Activated CD4-positive, alpha-beta T cell treated with anti-CD3 and anti-CD28 coated beads for 48 hours (primary cell): ENCODE data around the gene CSTA.

Experiments used
- DNase-seq: peaks from one replicate; pipeline ENCODE4 v3.0.0-alpha.2; 2020

CSTA gene

GRCh38 chr3:122324871-122325323 is at the start of gene CSTA:
CSTA (plus strand) TSS chr3:122325248; CDS start chr3:122325293, 45 bp downstream.
- DNase-seq, result no peak

- no peak for DNase-seq
These were observed 43.2 kb upstream of the CSTA start for GRCh38 chr3:122281891-122282290.

GRCh38 chr3:122283796-122284445 is 41.1 kb upstream of the CSTA start:
- no peak for DNase-seq

- no peak for DNase-seq
These were observed 40.6 kb upstream of the CSTA start for GRCh38 chr3:122284486-122284885.

GRCh38 chr3:122294359-122294758 is 30.7 kb upstream of the CSTA start:
- DNase-seq, result no peak

- DNase-seq, result no peak
These were observed 29.6 kb upstream of the CSTA start for GRCh38 chr3:122295266-122296062.

- DNase-seq, result peak; percentile 39
These were observed 26.8 kb upstream of the CSTA start for GRCh38 chr3:122298239-122298638.

- DNase-seq, result no peak
These were observed 25.8 kb upstream of the CSTA start for GRCh38 chr3:122299215-122299614.

GRCh38 chr3:122299872-122300460 is 25.1 kb upstream of the CSTA start:
- peak; percentile 55 for DNase-seq

- DNase-seq, result no peak
These were observed 24.0 kb upstream of the CSTA start for GRCh38 chr3:122301063-122301462.

- no peak for DNase-seq
These were observed 19.0 kb upstream of the CSTA start for GRCh38 chr3:122305818-122306621.

GRCh38 chr3:122306622-122306953 is 18.5 kb upstream of the CSTA start:
- no peak for DNase-seq

- no peak for DNase-seq
These were observed 17.9 kb upstream of the CSTA start for GRCh38 chr3:122307094-122307687.

- no peak for DNase-seq
These were observed 17.1 kb upstream of the CSTA start for GRCh38 chr3:122307976-122308375.

GRCh38 chr3:122310361-122310760 is 14.7 kb upstream of the CSTA start:
- no peak for DNase-seq

- no peak for DNase-seq
These were observed 12.2 kb upstream of the CSTA start for GRCh38 chr3:122312826-122313225.

- no peak for DNase-seq
These were observed 11.8 kb upstream of the CSTA start for GRCh38 chr3:122313281-122313680.

- no peak for DNase-seq
These were observed 10.7 kb upstream of the CSTA start for GRCh38 chr3:122314228-122314876.

GRCh38 chr3:122315619-122316018 is 9.4 kb upstream of the CSTA start:
- no peak for DNase-seq

- DNase-seq, result no peak
These were observed 8.7 kb upstream of the CSTA start for GRCh38 chr3:122316368-122316767.

- no peak for DNase-seq
These were observed 6.4 kb upstream of the CSTA start for GRCh38 chr3:122318620-122319019.
